Ovary (tissue), 9 donors: ENCODE measurements around the gene TMEM54. TPM values are rescaled to one million over a fixed set of nuclear protein-coding genes. Genes with fewer than 3 reads are reported as not detected.

Experiments used
- DNase-seq, 5 donors: peaks; one replicate each; pipeline ENCODE4 v3.0.0-alpha.2; 2019 to 2020
- H3K27ac ChIP-seq, 2 donors: fragments of 200-600 bp; one replicate each; pipeline versions ENCODE4 v1.5.1 to v1.8.0; 2019 to 2022
- H3K27me3 ChIP-seq: fragments of 200-600 bp; one replicate; pipeline ENCODE4 v1.8.0; 2022
- H3K36me3 ChIP-seq: fragments of 200-600 bp; sonication (generic); one replicate; pipeline ENCODE4 v1.5.1; 2019
- H3K4me1 ChIP-seq: one replicate; pipeline ENCODE4 v1.8.1; 2013; ENCODE audit warnings: mild to moderate bottlenecking, moderate library complexity; ENCODE audit not compliant: insufficient read depth
- H3K4me3 ChIP-seq: fragments of 200-600 bp; sonication (generic); one replicate; pipeline ENCODE4 v1.5.1; 2017
- H3K9me3 ChIP-seq, 2 donors: fragments of 200-600 bp in 1 of 2; sonication (generic) in 1 of 2; one replicate each; pipeline versions ENCODE4 v1.5.1 to v1.8.1; 2013 to 2019; ENCODE audit warnings: mild to moderate bottlenecking in 1 of 2, moderate library complexity in 1 of 2
- EP300 ChIP-seq: sonication (generic); formaldehyde crosslinking; IDR thresholded peaks from one replicate; pipeline ENCODE4 v1.6.1; 2017; ENCODE audit warnings: antibody characterized with exemption
- POLR2A ChIP-seq: fragments of 450-650 bp; IDR thresholded peaks from one replicate; pipeline ENCODE4 v1.6.1; 2017; ENCODE audit warnings: antibody characterized with exemption, mild to moderate bottlenecking, moderate library complexity
- WGBS, 3 donors: extraction: QIAGEN DNeasy Blood & Tissue Kit in 1 of 3; methylation state at CpG; one replicate each; pipeline versions ENCODE4 v1.1.5 to v1.1.7; 2013 to 2017; 5-methylcytosine and 5-hydroxymethylcytosine counted together
- intact Hi-C, 4 donors: fragments of 100-400 bp; cut with DNase I; formaldehyde crosslinking; loops; one replicate each; pipeline versions ENCODE4 v1.11.0 to v1.15.1; 2022 to 2023
- polyA plus RNA-seq, 2 donors: library from polyadenylated mRNA; stranded (reverse); fragments of 200-250 nt in 1 of 2; fragments of 350-450 nt in 1 of 2; fragmentation: Illumina TruSeq in 1 of 2; extraction: RNeasy Lipid Tissue Mini Kit (QIAGEN cat#74804) in 1 of 2; gene quantifications; one replicate each; pipeline ENCODE4 v1.2.3, GENCODE V29; 2013 to 2014
- total RNA-seq, 7 donors: library from RNA; depleted of rRNA in 2 of 7; stranded (reverse); fragments of >200 nt in 2 of 7; fragmentation: NEBNext Ultra II Directional in 3 of 7; extraction: Animal tissue kit (Norgen Biotek cat#: 25700) in 3 of 7; gene quantifications; one replicate each; pipeline versions ENCODE4 v1.1.0 to v1.2.4, GENCODE V29; 2016 to 2023
- TF ChIP-seq, protein P1 (sequence below), 3 donors: fragments of 450-650 bp in 2 of 3; fragments of 200-600 bp in 1 of 3; IDR thresholded peaks; one replicate each; pipeline versions ENCODE4 v1.5.1 to v1.8.0; 2016 to 2022; ENCODE audit warnings: antibody characterized with exemption in 3 of 3, mild to moderate bottlenecking in 1 of 3
- donor health status: DM: no; HTN: no; CAD: no; lungs with moderate emphysema.
- donor health status: DM: no; HTN: no; CAD: no.
- donor health status: Bipolar disorder and iron deficiency.
- donor health status: DM: yes; HTN: yes; CAD: no.
- donor health status: DM: no; HTN: no; CAD: no.
- donor health status: DM: yes; HTN: yes; CAD: no.

Gene TMEM54
- total and polyA plus RNA-seq, 9 donors, result 0.85 to 64.0 (median 23.3) TPM

DNA sequence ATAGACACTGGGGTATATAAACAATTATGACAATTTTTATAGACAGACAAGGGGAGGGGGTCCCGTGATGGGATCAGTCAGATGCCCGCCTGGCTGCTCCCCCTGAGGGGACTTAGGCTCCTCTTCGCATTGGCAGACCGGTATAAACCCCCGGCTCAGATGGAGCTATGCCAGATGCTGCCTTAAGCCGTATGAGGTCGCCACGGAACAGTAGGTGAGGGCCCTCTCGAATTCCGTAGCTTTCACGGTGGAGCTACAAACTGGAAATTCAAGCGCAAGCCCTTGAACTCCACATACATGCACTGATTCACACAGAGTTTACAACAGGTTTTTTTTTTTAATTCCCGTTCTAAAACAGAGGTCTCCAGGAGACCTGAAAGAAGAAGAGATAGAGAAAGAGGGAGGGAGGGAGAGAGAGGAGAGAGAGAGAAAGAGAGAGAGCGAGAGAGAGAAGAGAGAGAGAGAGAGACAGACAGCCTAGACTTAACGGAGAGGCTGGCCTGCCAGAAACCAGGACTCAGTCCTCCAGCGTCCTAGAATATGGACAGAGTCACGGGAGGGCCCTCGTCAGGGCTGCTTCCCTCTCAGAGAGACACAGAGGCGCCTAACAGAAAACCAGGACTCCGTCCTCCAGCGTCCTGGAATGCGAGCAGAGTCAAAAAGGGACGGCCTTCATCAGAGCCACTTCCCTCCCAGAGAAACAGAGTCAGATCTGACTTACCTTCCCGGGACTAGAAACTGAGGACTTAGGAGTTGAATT, 24.4 kb upstream of the TMEM54 start:
- H3K36me3 ChIP-seq, result no peaks in the 10 kb centered on the region
- WGBS, 3 donors, result 18 to 25% (median 19%) methylated on average over 24 of the region's 24 CpGs
- intact Hi-C loops, result no loop called here
- no peaks in the 10 kb centered on the region for H3K27me3 ChIP-seq
- no peak overlapping the region for H3K27ac ChIP-seq
- H3K4me1 ChIP-seq, result peaks cover 2% of the 10 kb centered on the region
- TF ChIP-seq POLR2A, result no peak
- no peak for TF ChIP-seq EP300
- TF ChIP-seq, protein P1, sequence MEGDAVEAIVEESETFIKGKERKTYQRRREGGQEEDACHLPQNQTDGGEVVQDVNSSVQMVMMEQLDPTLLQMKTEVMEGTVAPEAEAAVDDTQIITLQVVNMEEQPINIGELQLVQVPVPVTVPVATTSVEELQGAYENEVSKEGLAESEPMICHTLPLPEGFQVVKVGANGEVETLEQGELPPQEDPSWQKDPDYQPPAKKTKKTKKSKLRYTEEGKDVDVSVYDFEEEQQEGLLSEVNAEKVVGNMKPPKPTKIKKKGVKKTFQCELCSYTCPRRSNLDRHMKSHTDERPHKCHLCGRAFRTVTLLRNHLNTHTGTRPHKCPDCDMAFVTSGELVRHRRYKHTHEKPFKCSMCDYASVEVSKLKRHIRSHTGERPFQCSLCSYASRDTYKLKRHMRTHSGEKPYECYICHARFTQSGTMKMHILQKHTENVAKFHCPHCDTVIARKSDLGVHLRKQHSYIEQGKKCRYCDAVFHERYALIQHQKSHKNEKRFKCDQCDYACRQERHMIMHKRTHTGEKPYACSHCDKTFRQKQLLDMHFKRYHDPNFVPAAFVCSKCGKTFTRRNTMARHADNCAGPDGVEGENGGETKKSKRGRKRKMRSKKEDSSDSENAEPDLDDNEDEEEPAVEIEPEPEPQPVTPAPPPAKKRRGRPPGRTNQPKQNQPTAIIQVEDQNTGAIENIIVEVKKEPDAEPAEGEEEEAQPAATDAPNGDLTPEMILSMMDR (IDR thresholded peaks at IDR 0.05), result no peak
- H3K9me3 ChIP-seq, result no peaks in the 10 kb centered on the region
- peak in 1 of 5 donors; percentile 44 for DNase-seq
- no peak overlapping the region for H3K4me3 ChIP-seq

DNA sequence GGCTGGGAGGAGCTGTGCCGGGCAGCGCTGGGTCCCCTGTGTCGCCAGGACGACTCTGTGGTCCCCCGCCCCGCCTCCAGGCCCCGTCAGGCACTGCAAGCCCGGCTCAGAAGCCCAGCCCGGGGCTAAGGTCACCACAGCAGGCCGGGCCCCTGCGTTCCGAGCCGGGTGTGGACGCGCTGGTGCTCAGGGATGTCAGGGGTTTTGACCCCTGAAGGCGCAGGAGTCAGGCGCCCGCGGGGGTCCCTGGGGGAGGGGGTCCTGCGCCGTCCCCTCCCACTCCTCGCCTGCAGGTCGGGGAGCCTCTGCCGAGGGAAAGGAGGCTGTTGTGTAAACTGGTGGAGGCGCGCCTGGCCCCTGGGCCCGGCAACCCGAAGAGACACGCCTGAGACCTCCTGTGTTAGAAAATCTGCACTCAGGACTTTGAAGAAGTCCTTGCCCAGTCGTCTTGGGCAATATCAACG, 23.7 kb upstream of the TMEM54 start:
- Histone ChIP-seq H3K4me3 (no peak overlapping the region), H3K9me3 (no peaks in the 10 kb centered on the region), H3K27ac (no peak overlapping the region), H3K27me3 (no peaks in the 10 kb centered on the region), H3K4me1 (peaks cover 2% of the 10 kb centered on the region), H3K36me3 (no peaks in the 10 kb centered on the region)
- no peak for TF ChIP-seq EP300
- no peak for TF ChIP-seq POLR2A
- TF ChIP-seq, protein P1 (IDR thresholded peaks at IDR 0.05), result no peak
- DNase-seq, result no peak
- WGBS, 3 donors, result 41 to 47% (median 45%) methylated on average over 28 to 31 of the region's 31 CpGs
- intact Hi-C loops, result no loop called here

DNA sequence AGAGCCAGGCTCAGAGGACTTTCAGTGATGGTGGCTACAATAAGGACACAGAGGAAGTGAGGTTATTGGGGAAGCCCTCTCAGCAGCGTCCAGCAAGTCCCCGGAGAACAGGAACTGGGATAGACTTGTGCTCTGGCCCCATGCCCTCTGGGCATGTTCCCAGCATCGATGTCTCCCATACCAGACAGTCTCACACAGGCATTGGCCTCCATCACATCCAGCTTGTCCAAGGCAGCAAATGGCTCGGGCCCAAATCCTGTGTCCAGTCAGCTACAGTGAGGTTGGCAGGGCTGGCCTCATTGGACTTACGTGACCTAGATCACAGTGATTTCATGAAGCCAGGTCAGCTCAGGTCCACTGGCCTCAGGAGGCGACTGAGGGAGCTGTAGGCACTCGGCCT, 19.6 kb upstream of the TMEM54 start:
- TF ChIP-seq, protein P1 (IDR thresholded peaks at IDR 0.05), result no peak
- no peak for TF ChIP-seq POLR2A
- no peak for DNase-seq
- Histone ChIP-seq H3K27me3 (no peaks in the 10 kb centered on the region), H3K4me3 (no peak overlapping the region), H3K9me3 (no peaks in the 10 kb centered on the region), H3K4me1 (peaks cover 2% of the 10 kb centered on the region), H3K27ac (no peak overlapping the region), H3K36me3 (no peaks in the 10 kb centered on the region)
- intact Hi-C loops, result no loop called here
- 77 to 78% (median 77%) methylated on average over 7 of the region's 7 CpGs for WGBS, 3 donors

GRCh38 chr1:32919811-32920733, 18.9 kb upstream of the TMEM54 start:
- 80 to 84% (median 82%) methylated on average over 11 of the region's 11 CpGs for WGBS, 3 donors
- intact Hi-C loops, result no loop called here
- TF ChIP-seq EP300, result no peak
- no peak for TF ChIP-seq POLR2A
- TF ChIP-seq, protein P1 (IDR thresholded peaks at IDR 0.05), result no peak

More at GRCh38 chr1:32919811-32920733, 18.9 kb upstream of the TMEM54 start:
- Histone ChIP-seq H3K4me3 (no peak overlapping the region), H3K4me1 (no peaks in the 10 kb centered on the region), H3K9me3 (no peaks in the 10 kb centered on the region), H3K27ac (no peak overlapping the region), H3K36me3 (no peaks in the 10 kb centered on the region), H3K27me3 (no peaks in the 10 kb centered on the region)
- DNase-seq, result no peak
